WTC11 (cell line): Measurements from ENCODE around the gene RPL9. TPM values are rescaled to one million over a fixed set of nuclear protein-coding genes. Genes with fewer than 3 reads are reported as not detected.

Experiments
- ATF1 ChIP-seq: sonication (generic); formaldehyde crosslinking; IDR thresholded peaks from 2 replicates; pipeline ENCODE4 v1.8.1; 2023; ENCODE audit warnings: mild to moderate bottlenecking, moderate library complexity, missing genetic modification reagents
- ATF2 ChIP-seq: sonication (generic); formaldehyde crosslinking; IDR thresholded peaks from 2 replicates; pipeline ENCODE4 v1.8.1; 2022; ENCODE audit warnings: low read depth, missing genetic modification reagents, borderline replicate concordance
- CREM ChIP-seq: sonication (generic); formaldehyde crosslinking; IDR thresholded peaks from 2 replicates; pipeline ENCODE4 v1.8.1; 2022; ENCODE audit warnings: mild to moderate bottlenecking, missing genetic modification reagents, moderate library complexity
- EMX1 ChIP-seq: fragments of 250-450 bp; sonication (Bioruptor Pico); IDR thresholded peaks from 2 replicates; pipeline ENCODE4 v1.8.0; 2021; ENCODE audit warnings: mild to moderate bottlenecking
- ESRRA ChIP-seq: sonication (generic); formaldehyde crosslinking; IDR thresholded peaks from 2 replicates; pipeline ENCODE4 v1.8.1; 2022; ENCODE audit warnings: mild to moderate bottlenecking, missing genetic modification reagents, borderline replicate concordance
- FOXP1 ChIP-seq: sonication (generic); formaldehyde crosslinking; IDR thresholded peaks from 2 replicates; pipeline ENCODE4 v1.8.0; 2022; ENCODE audit warnings: missing genetic modification reagents, mild to moderate bottlenecking, moderate library complexity, borderline replicate concordance
- GRHL2 ChIP-seq: fragments of 250-450 bp; sonication (Bioruptor Pico); IDR thresholded peaks from 2 replicates; pipeline ENCODE4 v1.8.0; 2022; ENCODE audit warnings: mild to moderate bottlenecking, moderate library complexity; ENCODE audit not compliant: insufficient replicate concordance, severe bottlenecking
- GTF2I ChIP-seq: fragments of 250-450 bp; sonication (Bioruptor Pico); conservative IDR thresholded peaks from 2 replicates; pipeline ENCODE4 v1.4.0; 2021; ENCODE audit warnings: mild to moderate bottlenecking
- KAT7 ChIP-seq: sonication (generic); formaldehyde crosslinking; IDR thresholded peaks from 2 replicates; pipeline ENCODE4 v1.8.1; 2023; ENCODE audit warnings: missing genetic modification reagents, mild to moderate bottlenecking, borderline replicate concordance
- MYBL2 ChIP-seq: sonication (generic); formaldehyde crosslinking; IDR thresholded peaks from 2 replicates; pipeline ENCODE4 v1.8.1; 2023; ENCODE audit warnings: mild to moderate bottlenecking, moderate library complexity, missing genetic modification reagents
- NFYB ChIP-seq: sonication (generic); formaldehyde crosslinking; conservative IDR thresholded peaks from 2 replicates; pipeline ENCODE4 v1.8.0; 2022; ENCODE audit warnings: low read depth, missing genetic modification reagents
- OVOL2 ChIP-seq: fragments of 250-450 bp; sonication (Bioruptor Pico); IDR thresholded peaks from 2 replicates; pipeline ENCODE4 v1.9.0; 2021; ENCODE audit warnings: mild to moderate bottlenecking, borderline replicate concordance
- PRDM15 ChIP-seq: sonication (generic); formaldehyde crosslinking; IDR thresholded peaks from 2 replicates; pipeline ENCODE4 v1.8.0; 2022; ENCODE audit warnings: missing genetic modification reagents
- PRRX2 ChIP-seq: fragments of 250-450 bp; sonication (Bioruptor Pico); IDR thresholded peaks from 2 replicates; pipeline ENCODE4 v1.8.0; 2021; ENCODE audit warnings: mild to moderate bottlenecking
- TCF7 ChIP-seq: sonication (generic); formaldehyde crosslinking; IDR thresholded peaks from 2 replicates; pipeline ENCODE4 v1.8.0; 2022; ENCODE audit warnings: mild to moderate bottlenecking, low read depth, missing genetic modification reagents, moderate library complexity
- TEAD1 ChIP-seq: sonication (generic); formaldehyde crosslinking; IDR thresholded peaks from 2 replicates; pipeline ENCODE4 v1.8.0; 2022; ENCODE audit warnings: mild to moderate bottlenecking, missing genetic modification reagents
- TEAD4 ChIP-seq: sonication (generic); formaldehyde crosslinking; IDR thresholded peaks from 2 replicates; pipeline ENCODE4 v1.8.0; 2022; ENCODE audit warnings: mild to moderate bottlenecking, missing genetic modification reagents
- USF2 ChIP-seq: sonication (generic); formaldehyde crosslinking; IDR thresholded peaks from 2 replicates; pipeline ENCODE4 v1.8.1; 2023; ENCODE audit warnings: mild to moderate bottlenecking, missing genetic modification reagents, moderate library complexity
- ZNF232 ChIP-seq: sonication (generic); formaldehyde crosslinking; IDR thresholded peaks from 2 replicates; pipeline ENCODE4 v1.8.0; 2022; ENCODE audit warnings: mild to moderate bottlenecking, missing genetic modification reagents
- ZNF416 ChIP-seq: fragments of 250-450 bp; sonication (Bioruptor Pico); IDR thresholded peaks from 2 replicates; pipeline ENCODE4 v1.9.0; 2021; ENCODE audit warnings: mild to moderate bottlenecking, inconsistent platforms
- ZNF423 ChIP-seq: fragments of 250-450 bp; sonication (Bioruptor Pico); IDR thresholded peaks from 2 replicates; pipeline ENCODE4 v2.1.2; 2022; ENCODE audit warnings: mild to moderate bottlenecking, moderate library complexity
- total RNA-seq: library from RNA; stranded (reverse); gene quantifications from 3 replicates; pipeline ENCODE4 v1.2.3, GENCODE V29; 2021
- TF ChIP-seq, protein P1 (sequence below): fragments of 250-450 bp; sonication (Bioruptor Pico); IDR thresholded peaks from 2 replicates; pipeline ENCODE4 v1.9.0; 2021; ENCODE audit warnings: mild to moderate bottlenecking
- TF ChIP-seq, protein P2 (sequence below): sonication (generic); formaldehyde crosslinking; IDR thresholded peaks from 2 replicates; pipeline ENCODE4 v1.8.1; 2023; ENCODE audit warnings: mild to moderate bottlenecking, moderate library complexity, missing genetic modification reagents
- TF ChIP-seq, protein P3 (sequence below): sonication (generic); formaldehyde crosslinking; IDR thresholded peaks from 2 replicates; pipeline ENCODE4 v1.8.1; 2023; ENCODE audit warnings: mild to moderate bottlenecking, missing genetic modification reagents, moderate library complexity
- TF ChIP-seq, protein P4 (sequence below): sonication (generic); formaldehyde crosslinking; IDR thresholded peaks from 2 replicates; pipeline ENCODE4 v1.8.1; 2023; ENCODE audit warnings: mild to moderate bottlenecking, missing genetic modification reagents
- TF ChIP-seq, protein P5 (sequence below): sonication (generic); formaldehyde crosslinking; IDR thresholded peaks from 2 replicates; pipeline ENCODE4 v1.8.0; 2022; ENCODE audit warnings: mild to moderate bottlenecking, missing genetic modification reagents

RPL9 gene
- total RNA-seq, 1 experiment from 2014 or later, result 1,191 TPM

GRCh38 chr4:39458505-39459300 lies at the start of gene RPL9, which contains the start of gene LIAS (continued):
- no peak for TF ChIP-seq PRDM15 (CRISPR knock-in tag)
- TF ChIP-seq KAT7 (CRISPR knock-in tag), result no peak
- TF ChIP-seq GTF2I (CRISPR knock-in tag), result no peak
- TF ChIP-seq ATF1 (CRISPR knock-in tag), result peak; percentile 95; the same call in 1 of the 2 replicates
- TF ChIP-seq FOXP1, result peak; percentile 80
- TF ChIP-seq USF2 (CRISPR knock-in tag), result no peak
- TF ChIP-seq, protein P1, sequence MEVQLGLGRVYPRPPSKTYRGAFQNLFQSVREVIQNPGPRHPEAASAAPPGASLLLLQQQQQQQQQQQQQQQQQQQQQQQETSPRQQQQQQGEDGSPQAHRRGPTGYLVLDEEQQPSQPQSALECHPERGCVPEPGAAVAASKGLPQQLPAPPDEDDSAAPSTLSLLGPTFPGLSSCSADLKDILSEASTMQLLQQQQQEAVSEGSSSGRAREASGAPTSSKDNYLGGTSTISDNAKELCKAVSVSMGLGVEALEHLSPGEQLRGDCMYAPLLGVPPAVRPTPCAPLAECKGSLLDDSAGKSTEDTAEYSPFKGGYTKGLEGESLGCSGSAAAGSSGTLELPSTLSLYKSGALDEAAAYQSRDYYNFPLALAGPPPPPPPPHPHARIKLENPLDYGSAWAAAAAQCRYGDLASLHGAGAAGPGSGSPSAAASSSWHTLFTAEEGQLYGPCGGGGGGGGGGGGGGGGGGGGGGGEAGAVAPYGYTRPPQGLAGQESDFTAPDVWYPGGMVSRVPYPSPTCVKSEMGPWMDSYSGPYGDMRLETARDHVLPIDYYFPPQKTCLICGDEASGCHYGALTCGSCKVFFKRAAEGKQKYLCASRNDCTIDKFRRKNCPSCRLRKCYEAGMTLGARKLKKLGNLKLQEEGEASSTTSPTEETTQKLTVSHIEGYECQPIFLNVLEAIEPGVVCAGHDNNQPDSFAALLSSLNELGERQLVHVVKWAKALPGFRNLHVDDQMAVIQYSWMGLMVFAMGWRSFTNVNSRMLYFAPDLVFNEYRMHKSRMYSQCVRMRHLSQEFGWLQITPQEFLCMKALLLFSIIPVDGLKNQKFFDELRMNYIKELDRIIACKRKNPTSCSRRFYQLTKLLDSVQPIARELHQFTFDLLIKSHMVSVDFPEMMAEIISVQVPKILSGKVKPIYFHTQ (CRISPR knock-in tag), result no peak
- no peak for TF ChIP-seq PRRX2 (CRISPR knock-in tag)
- TF ChIP-seq, protein P2, sequence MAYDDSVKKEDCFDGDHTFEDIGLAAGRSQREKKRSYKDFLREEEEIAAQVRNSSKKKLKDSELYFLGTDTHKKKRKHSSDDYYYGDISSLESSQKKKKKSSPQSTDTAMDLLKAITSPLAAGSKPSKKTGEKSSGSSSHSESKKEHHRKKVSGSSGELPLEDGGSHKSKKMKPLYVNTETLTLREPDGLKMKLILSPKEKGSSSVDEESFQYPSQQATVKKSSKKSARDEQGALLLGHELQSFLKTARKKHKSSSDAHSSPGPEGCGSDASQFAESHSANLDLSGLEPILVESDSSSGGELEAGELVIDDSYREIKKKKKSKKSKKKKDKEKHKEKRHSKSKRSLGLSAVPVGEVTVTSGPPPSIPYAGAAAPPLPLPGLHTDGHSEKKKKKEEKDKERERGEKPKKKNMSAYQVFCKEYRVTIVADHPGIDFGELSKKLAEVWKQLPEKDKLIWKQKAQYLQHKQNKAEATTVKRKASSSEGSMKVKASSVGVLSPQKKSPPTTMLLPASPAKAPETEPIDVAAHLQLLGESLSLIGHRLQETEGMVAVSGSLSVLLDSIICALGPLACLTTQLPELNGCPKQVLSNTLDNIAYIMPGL (CRISPR knock-in tag), result peak; percentile 8; the same call in 1 of the 2 replicates
- peak; percentile 82 for TF ChIP-seq TEAD1 (CRISPR knock-in tag)
- TF ChIP-seq NFYB (CRISPR knock-in tag), result peak; percentile 86
- no peak; the same call in 1 of the 2 replicates for TF ChIP-seq ZNF416 (CRISPR knock-in tag)
- 0 out of 2 replicates have a peak, but pooled peaks have one; percentile 59 for TF ChIP-seq EMX1 (CRISPR knock-in tag)
- TF ChIP-seq CREM (CRISPR knock-in tag), result peak; percentile 100
- TF ChIP-seq, protein P3, sequence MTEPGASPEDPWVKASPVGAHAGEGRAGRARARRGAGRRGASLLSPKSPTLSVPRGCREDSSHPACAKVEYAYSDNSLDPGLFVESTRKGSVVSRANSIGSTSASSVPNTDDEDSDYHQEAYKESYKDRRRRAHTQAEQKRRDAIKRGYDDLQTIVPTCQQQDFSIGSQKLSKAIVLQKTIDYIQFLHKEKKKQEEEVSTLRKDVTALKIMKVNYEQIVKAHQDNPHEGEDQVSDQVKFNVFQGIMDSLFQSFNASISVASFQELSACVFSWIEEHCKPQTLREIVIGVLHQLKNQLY (CRISPR knock-in tag), result no peak
- TF ChIP-seq MYBL2 (CRISPR knock-in tag), result peak; percentile 92; the same call in 1 of the 2 replicates
- no peak for TF ChIP-seq GRHL2 (CRISPR knock-in tag)
- TF ChIP-seq ZNF423, result peak; percentile 84
- no peak for TF ChIP-seq OVOL2 (CRISPR knock-in tag)
- TF ChIP-seq ZNF232, result 0 out of 2 replicates have a peak, but pooled peaks have one; percentile 42
- TF ChIP-seq, protein P4, sequence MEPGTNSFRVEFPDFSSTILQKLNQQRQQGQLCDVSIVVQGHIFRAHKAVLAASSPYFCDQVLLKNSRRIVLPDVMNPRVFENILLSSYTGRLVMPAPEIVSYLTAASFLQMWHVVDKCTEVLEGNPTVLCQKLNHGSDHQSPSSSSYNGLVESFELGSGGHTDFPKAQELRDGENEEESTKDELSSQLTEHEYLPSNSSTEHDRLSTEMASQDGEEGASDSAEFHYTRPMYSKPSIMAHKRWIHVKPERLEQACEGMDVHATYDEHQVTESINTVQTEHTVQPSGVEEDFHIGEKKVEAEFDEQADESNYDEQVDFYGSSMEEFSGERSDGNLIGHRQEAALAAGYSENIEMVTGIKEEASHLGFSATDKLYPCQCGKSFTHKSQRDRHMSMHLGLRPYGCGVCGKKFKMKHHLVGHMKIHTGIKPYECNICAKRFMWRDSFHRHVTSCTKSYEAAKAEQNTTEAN (CRISPR knock-in tag), result peak; percentile 78; the same call in 1 of the 2 replicates
- TF ChIP-seq TCF7 (CRISPR knock-in tag), result no peak
- TF ChIP-seq TEAD4 (CRISPR knock-in tag), result no peak
- no peak for TF ChIP-seq ATF2 (CRISPR knock-in tag)
- TF ChIP-seq, protein P5, sequence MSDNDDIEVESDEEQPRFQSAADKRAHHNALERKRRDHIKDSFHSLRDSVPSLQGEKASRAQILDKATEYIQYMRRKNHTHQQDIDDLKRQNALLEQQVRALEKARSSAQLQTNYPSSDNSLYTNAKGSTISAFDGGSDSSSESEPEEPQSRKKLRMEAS (CRISPR knock-in tag), result peak; percentile 93
- no peak for TF ChIP-seq ESRRA (CRISPR knock-in tag)
